Sigmoid colon (tissue), 7 donors: ENCODE results near the gene TMEM43. TPM values are rescaled to one million over a fixed set of nuclear protein-coding genes. Genes with fewer than 3 reads are reported as not detected.
A peak's percentile ranks its signal among the peaks of the same experiment; 100 is the strongest.

ENCODE experiments used
- DNase-seq: peaks from one replicate; pipeline ENCODE4 v3.0.0-alpha.2; 2019
- H3K27ac ChIP-seq, 4 donors: fragments of 200-600 bp; sonication (generic); one replicate each; pipeline ENCODE4 v1.5.1; 2016 to 2019; ENCODE audit warnings: mild to moderate bottlenecking in 1 of 4
- H3K27me3 ChIP-seq, 3 donors: fragments of 200-600 bp; sonication (generic); one replicate each; pipeline ENCODE4 v1.5.1; 2019; ENCODE audit warnings: mild to moderate bottlenecking in 1 of 3
- H3K36me3 ChIP-seq, 4 donors: fragments of 200-600 bp; sonication (generic); one replicate each; pipeline ENCODE4 v1.5.1; 2016 to 2019
- H3K4me1 ChIP-seq, 4 donors: fragments of 200-600 bp; sonication (generic); one replicate each; pipeline ENCODE4 v1.5.1; 2017 to 2019
- H3K4me3 ChIP-seq, 4 donors: fragments of 200-600 bp; sonication (generic); one replicate each; pipeline ENCODE4 v1.5.1; 2017 to 2019; ENCODE audit warnings: mild to moderate bottlenecking in 2 of 4, moderate library complexity in 1 of 4
- H3K9me3 ChIP-seq, 4 donors: fragments of 200-600 bp in 3 of 4; sonication (generic) in 3 of 4; one replicate each; pipeline versions ENCODE4 v1.5.1 to v1.6.1; 2013 to 2019
- EP300 ChIP-seq, 4 donors: sonication (generic); formaldehyde crosslinking; IDR thresholded peaks; one replicate each; pipeline ENCODE4 v1.6.1; 2017; ENCODE audit warnings: antibody characterized with exemption in 4 of 4
- POLR2A ChIP-seq, 2 donors: fragments of 450-650 bp; IDR thresholded peaks; one replicate each; pipeline ENCODE4 v1.6.1; 2016; ENCODE audit warnings: antibody characterized with exemption in 2 of 2, mild to moderate bottlenecking in 2 of 2, moderate library complexity in 2 of 2
- POLR2AphosphoS5 ChIP-seq, 4 donors: sonication (generic); formaldehyde crosslinking; IDR thresholded peaks; one replicate each; pipeline ENCODE4 v1.6.1; 2017; ENCODE audit warnings: antibody characterized with exemption in 4 of 4
- WGBS, 2 donors: extraction: QIAGEN DNeasy Blood & Tissue Kit; methylation state at CpG; one replicate each; pipeline ENCODE4 v1.1.7; 2013; 5-methylcytosine and 5-hydroxymethylcytosine counted together
- intact Hi-C: fragments of 100-400 bp; cut with DNase I; formaldehyde crosslinking; loops from one replicate; pipeline ENCODE4 v1.15.1; 2023
- polyA plus RNA-seq, 3 donors: library from polyadenylated mRNA; stranded (reverse); fragments of 200-250 nt; gene quantifications; one replicate each; pipeline ENCODE4 v1.2.3, GENCODE V29; 2013
- total RNA-seq, 4 donors: library from RNA; depleted of rRNA; stranded (reverse); fragments of >200 nt; gene quantifications; one replicate each; pipeline ENCODE4 v1.1.0, GENCODE V29; 2016
- TF ChIP-seq, protein P1 (sequence below), 4 experiments: fragments of 450-650 bp in 3 of 4; fragments of 200-600 bp in 1 of 4; IDR thresholded peaks; one replicate each; pipeline ENCODE4 v1.5.1; 2016 to 2019; ENCODE audit warnings: antibody characterized with exemption in 4 of 4, mild to moderate bottlenecking in 3 of 4, moderate library complexity in 2 of 4
- donor health status: healthy with polysubstance abuse.
- donor health status: Bipolar disorder and iron deficiency.
- donor health status: healthy.

TMEM43 gene
- total and polyA plus RNA-seq, 7 donors = 6.0 to 88.3 (median 68.0) TPM

GRCh38 chr3:14137445-14137844, 12.6 kb downstream of the TMEM43 start:
- peaks cover 0 to 17% (median 4%) of the 10 kb centered on the region in 4 donors for H3K4me1 ChIP-seq
- no peaks in the 10 kb centered on the region for H3K9me3 ChIP-seq
- peak overlapping the region in 2 of 4 donors; percentile 27 to 63 for H3K27ac ChIP-seq
- intact Hi-C loops = no loop called here
- DNase-seq = no peak
- no peak overlapping the region for H3K4me3 ChIP-seq
- H3K36me3 ChIP-seq = peaks cover 39 to 100% (median 55%) of the 10 kb centered on the region in 4 donors
- TF ChIP-seq POLR2A (IDR thresholded peaks at IDR 0.05) (no peak), EP300 (IDR thresholded peaks at IDR 0.05) (no peak), POLR2AphosphoS5 (IDR thresholded peaks at IDR 0.05) (no peak)
- TF ChIP-seq, protein P1, sequence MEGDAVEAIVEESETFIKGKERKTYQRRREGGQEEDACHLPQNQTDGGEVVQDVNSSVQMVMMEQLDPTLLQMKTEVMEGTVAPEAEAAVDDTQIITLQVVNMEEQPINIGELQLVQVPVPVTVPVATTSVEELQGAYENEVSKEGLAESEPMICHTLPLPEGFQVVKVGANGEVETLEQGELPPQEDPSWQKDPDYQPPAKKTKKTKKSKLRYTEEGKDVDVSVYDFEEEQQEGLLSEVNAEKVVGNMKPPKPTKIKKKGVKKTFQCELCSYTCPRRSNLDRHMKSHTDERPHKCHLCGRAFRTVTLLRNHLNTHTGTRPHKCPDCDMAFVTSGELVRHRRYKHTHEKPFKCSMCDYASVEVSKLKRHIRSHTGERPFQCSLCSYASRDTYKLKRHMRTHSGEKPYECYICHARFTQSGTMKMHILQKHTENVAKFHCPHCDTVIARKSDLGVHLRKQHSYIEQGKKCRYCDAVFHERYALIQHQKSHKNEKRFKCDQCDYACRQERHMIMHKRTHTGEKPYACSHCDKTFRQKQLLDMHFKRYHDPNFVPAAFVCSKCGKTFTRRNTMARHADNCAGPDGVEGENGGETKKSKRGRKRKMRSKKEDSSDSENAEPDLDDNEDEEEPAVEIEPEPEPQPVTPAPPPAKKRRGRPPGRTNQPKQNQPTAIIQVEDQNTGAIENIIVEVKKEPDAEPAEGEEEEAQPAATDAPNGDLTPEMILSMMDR (IDR thresholded peaks at IDR 0.05) = no peak
- WGBS, 2 donors = 77 to 79% methylated on average over 3 of the region's 3 CpGs
- H3K27me3 ChIP-seq = no peaks in the 10 kb centered on the region

GRCh38 chr3:14138109-14138877, 13.4 kb downstream of the TMEM43 start:
- Histone ChIP-seq H3K27ac (no peak overlapping the region), H3K27me3 (no peaks in the 10 kb centered on the region), H3K4me3 (no peak overlapping the region), H3K36me3 (peaks cover 31 to 96% (median 47%) of the 10 kb centered on the region in 4 donors), H3K4me1 (peaks cover 0 to 24% (median 12%) of the 10 kb centered on the region in 4 donors), H3K9me3 (no peaks in the 10 kb centered on the region)
- TF ChIP-seq EP300 (IDR thresholded peaks at IDR 0.05) (no peak), POLR2AphosphoS5 (IDR thresholded peaks at IDR 0.05) (no peak)
- TF ChIP-seq, protein P1 (IDR thresholded peaks at IDR 0.05) = no peak
- intact Hi-C loops = no loop called here
- no peak for DNase-seq
- 95% methylated on average over 16 of the region's 16 CpGs for WGBS, 2 donors

DNA sequence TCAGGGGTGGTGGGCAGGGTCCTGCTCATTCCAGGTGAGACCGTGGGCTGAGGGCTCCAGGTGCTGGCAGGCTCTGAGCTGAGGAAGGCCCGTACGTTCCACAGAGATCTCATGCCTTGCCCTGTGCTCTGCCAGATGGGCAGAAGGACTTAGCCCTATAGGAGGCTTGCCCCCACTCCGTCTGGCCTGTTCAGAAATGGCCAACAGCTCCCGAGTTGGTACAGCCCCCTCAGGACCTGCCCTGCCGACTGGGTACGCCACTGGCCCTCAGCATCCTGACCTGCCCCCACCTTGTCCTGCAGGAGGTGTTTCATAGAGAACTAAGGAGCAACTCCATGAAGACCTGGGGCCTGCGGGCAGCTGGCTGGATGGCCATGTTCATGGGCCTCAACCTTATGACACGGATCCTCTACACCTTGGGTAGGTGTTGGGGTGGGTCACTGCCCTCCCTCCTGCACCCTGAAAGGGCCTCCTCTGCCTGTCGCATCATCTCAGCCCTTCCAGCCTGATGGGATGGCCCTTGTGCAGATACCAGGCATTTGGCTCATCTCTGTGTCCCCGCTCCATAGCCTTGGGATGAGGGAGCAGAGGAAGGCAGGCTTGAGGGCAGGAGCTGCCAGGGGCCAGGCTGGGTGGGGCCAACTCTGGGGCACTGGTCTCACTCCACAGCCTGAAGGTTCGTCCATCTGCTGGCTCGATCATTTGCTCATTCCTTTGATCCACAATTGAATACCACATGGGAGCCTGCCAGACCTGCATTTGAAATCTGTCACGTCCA, 14.2 kb downstream of the TMEM43 start:
- Histone ChIP-seq H3K9me3 (no peaks in the 10 kb centered on the region), H3K4me3 (no peak overlapping the region), H3K4me1 (peaks cover 0 to 32% (median 20%) of the 10 kb centered on the region in 4 donors), H3K27me3 (no peaks in the 10 kb centered on the region), H3K27ac (no peak overlapping the region), H3K36me3 (peaks cover 23 to 88% (median 39%) of the 10 kb centered on the region in 4 donors)
- intact Hi-C loops = no loop called here
- no peak for DNase-seq
- TF ChIP-seq, protein P1 (IDR thresholded peaks at IDR 0.05) = no peak
- no peak for TF ChIP-seq POLR2AphosphoS5 (IDR thresholded peaks at IDR 0.05)
- TF ChIP-seq POLR2A (IDR thresholded peaks at IDR 0.05) = no peak
- no peak for TF ChIP-seq EP300 (IDR thresholded peaks at IDR 0.05)
- 90 to 95% methylated on average over 14 of the region's 14 CpGs for WGBS, 2 donors

- Histone ChIP-seq H3K36me3 (peaks cover 16 to 81% (median 34%) of the 10 kb centered on the region in 4 donors), H3K4me3 (no peak overlapping the region), H3K27me3 (no peaks in the 10 kb centered on the region), H3K9me3 (no peaks in the 10 kb centered on the region), H3K4me1 (peaks cover 0 to 39% (median 26%) of the 10 kb centered on the region in 4 donors), H3K27ac (peak overlapping the region in 1 of 4 donors; percentile 81)
- no peak for DNase-seq
- WGBS, 2 donors = 87 to 91% methylated on average over 5 of the region's 5 CpGs
- no peak for TF ChIP-seq POLR2A (IDR thresholded peaks at IDR 0.05)
- no peak for TF ChIP-seq POLR2AphosphoS5 (IDR thresholded peaks at IDR 0.05)
- no peak for TF ChIP-seq EP300 (IDR thresholded peaks at IDR 0.05)
- TF ChIP-seq, protein P1 (IDR thresholded peaks at IDR 0.05) = no peak
- intact Hi-C loops = loop anchor here (10.0 kb wide), 1 partner anchor 1475 kb away; the partner anchor contains the start of gene RAF1
These were observed 14.9 kb downstream of the TMEM43 start for GRCh38 chr3:14139771-14140170.
